Osteocyte (in vitro differentiated cells): ENCODE results near the gene SLC2A9. TPM values are rescaled to one million over a fixed set of nuclear protein-coding genes. Genes with fewer than 3 reads are reported as not detected.

Source experiments
- DNase-seq: peaks from one replicate; pipeline ENCODE4 v3.0.0; 2021; ENCODE audit warnings: mixed read lengths; ENCODE audit not compliant: unreplicated experiment; ENCODE audit errors: extremely low spot score
- H3K27ac Mint-ChIP-seq: one replicate; pipeline ENCODE4 v1.8.0; 2021; ENCODE audit warnings: mild to moderate bottlenecking, mixed read lengths; ENCODE audit not compliant: unreplicated experiment
- H3K27me3 Mint-ChIP-seq: one replicate; pipeline ENCODE4 v1.8.0; 2021; ENCODE audit warnings: mixed read lengths; ENCODE audit not compliant: unreplicated experiment
- H3K36me3 Mint-ChIP-seq: one replicate; pipeline ENCODE4 v1.8.0; 2021; ENCODE audit warnings: mixed read lengths; ENCODE audit not compliant: unreplicated experiment
- H3K4me1 Mint-ChIP-seq: one replicate; pipeline ENCODE4 v1.8.0; 2021; ENCODE audit warnings: mixed read lengths; ENCODE audit not compliant: unreplicated experiment
- H3K4me3 Mint-ChIP-seq: one replicate; pipeline ENCODE4 v1.8.0; 2021; ENCODE audit warnings: mild to moderate bottlenecking, moderate library complexity, mixed read lengths; ENCODE audit not compliant: unreplicated experiment
- H3K9me3 Mint-ChIP-seq: one replicate; pipeline ENCODE4 v1.8.0; 2021; ENCODE audit warnings: mixed read lengths; ENCODE audit not compliant: unreplicated experiment
- total RNA-seq: library from RNA; stranded (reverse); gene quantifications from 2 replicates; pipeline ENCODE4 v1.2.1, GENCODE V29; 2021
- TF ChIP-seq, protein P1 (sequence below): fragments of 200-600 bp; sonication (generic); IDR thresholded peaks from 2 replicates; pipeline ENCODE4 v1.5.0; 2021; ENCODE audit warnings: antibody characterized with exemption, mild to moderate bottlenecking, moderate library complexity

SLC2A9 gene
- total RNA-seq, 1 donor from 2014 or later = 0.43 TPM

DNA sequence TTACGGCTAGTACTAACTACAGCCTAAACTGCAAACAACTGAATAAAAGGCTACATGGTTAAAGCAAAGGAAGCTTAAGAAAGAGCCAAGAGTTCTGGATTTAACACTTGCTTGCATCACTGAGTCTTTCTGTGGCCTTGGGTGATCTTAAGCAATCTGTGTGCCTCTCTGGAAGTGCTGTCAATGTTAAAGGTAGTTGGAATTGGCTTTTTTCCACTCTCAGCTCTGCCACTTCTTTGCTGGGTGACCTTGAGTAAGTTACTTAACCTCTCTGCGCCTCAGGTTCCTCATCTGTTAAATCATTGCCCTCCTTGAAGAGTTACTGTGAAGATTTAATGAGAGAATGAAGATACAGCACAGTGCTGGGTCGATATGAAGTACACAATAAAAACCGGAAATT lies 15.7 kb downstream of the SLC2A9 start:
- H3K27ac Mint-ChIP-seq = no peak overlapping the region

DNA sequence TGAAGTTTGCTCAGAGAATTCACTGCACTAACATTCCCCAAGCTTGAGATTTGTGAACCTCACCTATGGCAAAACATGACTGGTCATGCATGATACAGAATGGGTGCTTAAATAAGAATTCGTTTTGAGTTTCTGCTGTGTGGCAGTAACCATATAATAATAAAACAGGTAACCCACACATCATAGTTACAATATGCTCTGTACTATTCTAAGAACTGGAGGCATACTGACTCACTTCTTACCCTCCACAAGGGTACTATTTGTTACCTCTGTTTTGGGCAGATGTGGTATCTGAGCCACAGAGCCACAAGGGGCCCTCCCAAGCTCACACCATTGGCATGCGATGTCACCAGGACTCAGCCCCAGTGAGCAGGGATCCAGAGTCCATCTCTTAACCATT lies 17.6 kb downstream of the SLC2A9 start:
- TF ChIP-seq, protein P1, sequence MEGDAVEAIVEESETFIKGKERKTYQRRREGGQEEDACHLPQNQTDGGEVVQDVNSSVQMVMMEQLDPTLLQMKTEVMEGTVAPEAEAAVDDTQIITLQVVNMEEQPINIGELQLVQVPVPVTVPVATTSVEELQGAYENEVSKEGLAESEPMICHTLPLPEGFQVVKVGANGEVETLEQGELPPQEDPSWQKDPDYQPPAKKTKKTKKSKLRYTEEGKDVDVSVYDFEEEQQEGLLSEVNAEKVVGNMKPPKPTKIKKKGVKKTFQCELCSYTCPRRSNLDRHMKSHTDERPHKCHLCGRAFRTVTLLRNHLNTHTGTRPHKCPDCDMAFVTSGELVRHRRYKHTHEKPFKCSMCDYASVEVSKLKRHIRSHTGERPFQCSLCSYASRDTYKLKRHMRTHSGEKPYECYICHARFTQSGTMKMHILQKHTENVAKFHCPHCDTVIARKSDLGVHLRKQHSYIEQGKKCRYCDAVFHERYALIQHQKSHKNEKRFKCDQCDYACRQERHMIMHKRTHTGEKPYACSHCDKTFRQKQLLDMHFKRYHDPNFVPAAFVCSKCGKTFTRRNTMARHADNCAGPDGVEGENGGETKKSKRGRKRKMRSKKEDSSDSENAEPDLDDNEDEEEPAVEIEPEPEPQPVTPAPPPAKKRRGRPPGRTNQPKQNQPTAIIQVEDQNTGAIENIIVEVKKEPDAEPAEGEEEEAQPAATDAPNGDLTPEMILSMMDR = no peak
- Mint-ChIP-seq H3K4me1 (peaks cover 22% of the 10 kb centered on the region), H3K27ac (no peak overlapping the region), H3K9me3 (peaks cover 3% of the 10 kb centered on the region), H3K36me3 (no peaks in the 10 kb centered on the region), H3K4me3 (no peak overlapping the region), H3K27me3 (no peaks in the 10 kb centered on the region)
- no peak for DNase-seq

More for the DNA sequence above, 15.7 kb downstream of the SLC2A9 start:
- H3K36me3 Mint-ChIP-seq = no peaks in the 10 kb centered on the region
- DNase-seq = no peak
- TF ChIP-seq, protein P1 = no peak
- H3K27me3 Mint-ChIP-seq = no peaks in the 10 kb centered on the region
- peaks cover 22% of the 10 kb centered on the region for H3K4me1 Mint-ChIP-seq
- H3K9me3 Mint-ChIP-seq = no peaks in the 10 kb centered on the region
- H3K4me3 Mint-ChIP-seq = no peak overlapping the region

DNA sequence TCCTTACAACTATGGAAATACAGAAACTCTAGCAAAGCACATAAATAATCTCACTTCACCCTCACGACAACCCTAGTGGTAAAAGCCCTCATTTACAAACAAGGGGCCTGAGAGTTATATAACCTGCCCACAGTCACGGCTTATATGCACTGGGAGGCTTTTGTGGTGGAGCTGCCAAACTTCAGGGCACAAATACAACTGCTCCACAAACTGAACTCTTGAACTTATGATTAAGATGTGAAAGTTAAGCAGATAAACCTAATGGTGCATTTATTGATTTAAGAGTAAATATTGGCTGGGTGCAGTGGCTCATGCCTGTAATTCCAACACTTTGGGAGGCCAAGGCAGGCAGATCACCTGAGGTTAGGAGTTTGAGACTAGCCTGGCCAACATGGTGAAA lies 19.0 kb downstream of the SLC2A9 start:
- Mint-ChIP-seq H3K27ac (no peak overlapping the region), H3K4me1 (peaks cover 16% of the 10 kb centered on the region), H3K4me3 (no peak overlapping the region), H3K9me3 (peaks cover 3% of the 10 kb centered on the region), H3K36me3 (no peaks in the 10 kb centered on the region), H3K27me3 (no peaks in the 10 kb centered on the region)
- no peak for DNase-seq
- TF ChIP-seq, protein P1 = no peak

DNA sequence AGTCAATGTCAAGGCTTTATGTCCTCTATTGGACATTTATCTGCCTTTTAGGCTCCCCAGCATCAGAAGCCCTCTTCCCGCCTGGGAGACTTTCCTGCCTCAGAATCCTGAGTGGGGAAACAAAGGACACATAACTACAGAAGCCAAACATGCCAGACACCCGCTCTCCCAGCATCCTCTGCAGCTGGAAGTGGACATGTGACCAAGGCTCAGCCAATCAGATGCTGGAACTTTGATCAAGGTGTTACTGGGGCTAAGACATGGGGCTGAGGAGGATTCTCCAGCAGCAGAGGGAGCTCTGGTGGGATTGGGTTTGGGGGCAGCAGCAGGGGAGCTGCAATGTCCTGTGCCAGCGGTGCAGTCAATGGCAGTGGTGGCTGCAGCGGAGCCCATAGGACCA lies 19.5 kb downstream of the SLC2A9 start:
- H3K4me3 Mint-ChIP-seq = no peak overlapping the region
- TF ChIP-seq, protein P1 = no peak
- no peak overlapping the region for H3K27ac Mint-ChIP-seq
- peaks cover under 1% of the 10 kb centered on the region for H3K27me3 Mint-ChIP-seq
- peaks cover 3% of the 10 kb centered on the region for H3K9me3 Mint-ChIP-seq
- DNase-seq = no peak
- no peaks in the 10 kb centered on the region for H3K36me3 Mint-ChIP-seq
- peaks cover 11% of the 10 kb centered on the region for H3K4me1 Mint-ChIP-seq

DNA sequence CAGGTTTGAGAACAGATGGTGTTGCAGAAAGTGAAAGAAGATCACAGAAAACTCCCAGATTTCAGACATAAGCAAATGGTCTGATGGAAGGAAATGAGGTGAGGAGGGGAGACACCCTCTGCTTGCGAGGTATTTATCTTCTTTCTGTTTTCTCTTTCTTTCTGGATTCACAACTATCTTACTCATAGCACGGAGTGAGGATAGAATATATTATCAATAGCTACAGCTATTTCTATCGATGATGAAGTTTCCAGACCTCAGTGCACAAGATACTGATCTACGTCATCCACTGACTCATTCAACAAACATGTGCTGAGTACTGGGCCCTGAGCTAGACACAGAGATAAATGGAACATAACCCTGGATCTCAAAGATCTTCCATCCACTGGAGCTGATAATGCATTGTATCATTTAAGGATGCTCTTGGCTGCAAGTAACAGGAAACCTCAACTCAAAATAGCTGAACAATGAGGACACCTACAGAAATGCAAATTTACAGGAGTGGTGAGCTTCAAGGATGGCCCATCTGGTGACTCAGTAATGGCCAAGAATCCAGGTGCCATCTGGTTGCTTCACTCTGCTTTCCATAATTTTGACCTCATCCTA lies 21.2 kb downstream of the SLC2A9 start:
- Mint-ChIP-seq H3K4me3 (no peak overlapping the region), H3K36me3 (no peaks in the 10 kb centered on the region), H3K27ac (no peak overlapping the region), H3K9me3 (peaks cover 3% of the 10 kb centered on the region), H3K27me3 (peaks cover 4% of the 10 kb centered on the region), H3K4me1 (no peaks in the 10 kb centered on the region)
- no peak for DNase-seq
- TF ChIP-seq, protein P1 = no peak
